Stimulated activated naive CD4-positive, alpha-beta T cell treated with Interleukin-2 at 50 U/mL for 16 hours (primary cell): ENCODE results near the gene LIMA1.
"Not testable (repeated sequence)": the region's sequence is repeated elsewhere in the genome, so short reads cannot be mapped to it uniquely, and the experiment has no call there.

Experiments
- DNase-seq: peaks from one replicate; lab custom pipeline; 2025; lab: John Stamatoyannopoulos, UW

LIMA1 gene

GRCh38 chr12:50185970-50186663 is 97.2 kb downstream of the LIMA1 start:
- DNase-seq, result no peak

GRCh38 chr12:50185301-50185895 is 97.9 kb downstream of the LIMA1 start:
- DNase-seq, result no peak

GRCh38 chr12:50184261-50184660 is 99.1 kb downstream of the LIMA1 start:
- no peak for DNase-seq

- DNase-seq, result no peak
These were observed 100.9 kb downstream of the LIMA1 start for GRCh38 chr12:50182461-50182860.

GRCh38 chr12:50181691-50182090 is 101.6 kb downstream of the LIMA1 start:
- DNase-seq, result no peak

GRCh38 chr12:50175716-50176026 is 107.6 kb downstream of the LIMA1 start:
- no peak for DNase-seq

GRCh38 chr12:50174971-50175715 is 108.2 kb downstream of the LIMA1 start:
- DNase-seq, result no peak

GRCh38 chr12:50167049-50167828 is 116.1 kb downstream of the LIMA1 start, which contains the start of gene CERS5:
CERS5 (minus strand) TSS chr12:50167369; CDS start chr12:50167297, 72 bp downstream.
- peak; percentile 98 for DNase-seq

- peak; percentile 55 for DNase-seq
These were observed 116.6 kb downstream of the LIMA1 start for GRCh38 chr12:50166799-50167048.

- DNase-seq, result no peak
These were observed 118.4 kb downstream of the LIMA1 start for GRCh38 chr12:50164963-50165362.

- no peak for DNase-seq
These were observed 121.1 kb downstream of the LIMA1 start for GRCh38 chr12:50162230-50162629.

GRCh38 chr12:50160643-50161042 is 122.7 kb downstream of the LIMA1 start:
- no peak for DNase-seq

- DNase-seq, result no peak
These were observed 126.1 kb downstream of the LIMA1 start for GRCh38 chr12:50157259-50157658.

GRCh38 chr12:50156641-50157040 is 126.7 kb downstream of the LIMA1 start:
- no peak for DNase-seq

- DNase-seq, result not testable (repeated sequence)
These were observed 128.4 kb downstream of the LIMA1 start for GRCh38 chr12:50154947-50155346.

GRCh38 chr12:50151047-50151687 is 132.2 kb downstream of the LIMA1 start:
- no peak for DNase-seq

- no peak for DNase-seq
These were observed 134.0 kb downstream of the LIMA1 start for GRCh38 chr12:50149311-50149710.

- not testable (repeated sequence) for DNase-seq
These were observed 135.3 kb downstream of the LIMA1 start for GRCh38 chr12:50148011-50148410.

GRCh38 chr12:50147281-50147680 is 136.0 kb downstream of the LIMA1 start:
- no peak for DNase-seq

- DNase-seq, result no peak
These were observed 137.9 kb downstream of the LIMA1 start for GRCh38 chr12:50145439-50145838.

GRCh38 chr12:50142993-50143392 is 140.3 kb downstream of the LIMA1 start:
- no peak for DNase-seq

- DNase-seq, result no peak
These were observed 150.7 kb downstream of the LIMA1 start for GRCh38 chr12:50132505-50133135.
